ENCODE measurements around the gene PANX1.

PANX1 gene

GRCh38 chr11:94128746-94129511 lies at the start of gene PANX1:
TSS of gene PANX1 (plus strand) at chr11:94128841. CDS start at chr11:94129313, 472 bp downstream.
- Histone ChIP-seq H3K36me3 (ENCODE audit: control insufficient read depth, insufficient read depth, low read length) (no peaks in the 10 kb centered on the region), H3K4me1 (ENCODE audit: control insufficient read depth, insufficient read depth, low read length) (peaks cover 23% of the 10 kb centered on the region), H3K27me3 (ENCODE audit: control insufficient read depth, insufficient read depth, low read length) (no peaks in the 10 kb centered on the region), H3K9me3 (ENCODE audit: control insufficient read depth, low read length) (no peaks in the 10 kb centered on the region), H3K9ac (ENCODE audit: low read length) (peak within 1 kb of the TSS; percentile 81), H3K4me3 (ENCODE audit: low read length) (peak within 1 kb of the TSS; percentile 92)

DNA sequence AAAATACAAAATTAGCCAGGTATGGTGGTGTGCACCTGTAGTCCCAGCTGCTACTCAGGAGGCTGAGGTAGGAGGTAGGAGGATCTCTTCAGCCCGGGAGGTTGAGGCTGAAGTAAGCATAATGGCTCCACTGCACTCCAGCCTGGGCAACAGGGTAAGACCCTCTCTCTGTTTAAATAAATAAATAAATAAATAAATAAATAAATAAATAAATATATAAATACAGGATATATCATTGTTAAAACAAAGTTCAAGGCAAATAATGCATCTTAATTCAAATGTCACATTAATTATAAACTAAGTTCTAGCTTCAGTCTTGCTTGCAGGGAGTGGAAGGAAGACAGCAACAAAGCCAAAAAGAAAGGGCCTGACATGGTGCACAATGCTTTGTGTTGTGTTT lies 44.5 kb upstream of the PANX1 start:
- Histone ChIP-seq H3K4me3 (ENCODE audit: low read length) (no peak overlapping the region), H3K4me1 (ENCODE audit: control insufficient read depth, insufficient read depth, low read length) (no peaks in the 10 kb centered on the region), H3K27me3 (ENCODE audit: control insufficient read depth, insufficient read depth, low read length) (no peaks in the 10 kb centered on the region), H3K9ac (ENCODE audit: low read length) (no peak overlapping the region), H3K36me3 (ENCODE audit: control insufficient read depth, insufficient read depth, low read length) (no peaks in the 10 kb centered on the region), H3K9me3 (ENCODE audit: control insufficient read depth, low read length) (no peaks in the 10 kb centered on the region)

DNA sequence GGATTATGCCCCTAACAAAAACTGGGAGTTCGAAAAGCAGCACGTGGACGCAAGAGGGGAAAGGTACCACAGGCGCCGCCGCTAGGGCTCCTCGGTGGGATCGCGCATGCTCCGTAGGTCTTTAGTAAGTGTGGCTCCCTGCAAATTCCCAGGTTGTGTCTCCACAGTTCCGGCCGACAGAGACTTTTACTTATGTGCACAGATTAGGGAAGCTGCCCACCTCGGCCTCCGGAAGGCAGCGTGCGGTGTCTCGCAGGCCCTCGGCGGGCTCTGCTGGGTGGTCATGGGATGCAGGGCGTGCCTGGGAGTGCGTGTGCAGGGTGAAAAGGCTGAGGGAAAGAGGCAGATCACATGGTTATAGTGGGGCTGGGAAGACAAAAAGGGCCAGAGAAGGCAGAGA lies 39.7 kb upstream of the PANX1 start:
- Histone ChIP-seq H3K4me3 (ENCODE audit: low read length) (no peak overlapping the region), H3K9ac (ENCODE audit: low read length) (no peak overlapping the region), H3K27me3 (ENCODE audit: control insufficient read depth, insufficient read depth, low read length) (no peaks in the 10 kb centered on the region), H3K4me1 (ENCODE audit: control insufficient read depth, insufficient read depth, low read length) (no peaks in the 10 kb centered on the region), H3K9me3 (ENCODE audit: control insufficient read depth, low read length) (no peaks in the 10 kb centered on the region), H3K36me3 (ENCODE audit: control insufficient read depth, insufficient read depth, low read length) (no peaks in the 10 kb centered on the region)

DNA sequence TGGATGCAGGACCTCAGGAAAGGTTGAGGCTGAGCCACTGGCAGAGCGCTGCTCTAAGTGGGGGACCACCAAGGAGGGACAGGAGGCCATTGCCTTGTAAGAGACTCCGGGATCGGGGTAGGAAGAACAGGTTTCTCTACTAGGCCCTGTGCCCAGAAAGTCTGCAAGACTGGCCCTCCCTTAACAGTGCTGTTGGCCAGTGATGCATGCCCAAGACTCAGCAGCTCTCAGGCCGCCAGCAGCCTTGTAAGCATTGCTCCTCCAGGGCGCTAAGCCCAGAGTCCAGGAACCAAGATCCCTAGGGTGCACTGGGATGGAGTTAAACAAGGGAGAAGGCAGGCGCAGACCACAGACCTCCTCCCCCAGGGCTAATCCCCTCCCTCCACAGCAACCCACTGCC lies 39.3 kb upstream of the PANX1 start:
- Histone ChIP-seq H3K36me3 (ENCODE audit: control insufficient read depth, insufficient read depth, low read length) (no peaks in the 10 kb centered on the region), H3K27me3 (ENCODE audit: control insufficient read depth, insufficient read depth, low read length) (no peaks in the 10 kb centered on the region), H3K4me1 (ENCODE audit: control insufficient read depth, insufficient read depth, low read length) (no peaks in the 10 kb centered on the region), H3K9ac (ENCODE audit: low read length) (no peak overlapping the region), H3K4me3 (ENCODE audit: low read length) (no peak overlapping the region), H3K9me3 (ENCODE audit: control insufficient read depth, low read length) (no peaks in the 10 kb centered on the region)

DNA sequence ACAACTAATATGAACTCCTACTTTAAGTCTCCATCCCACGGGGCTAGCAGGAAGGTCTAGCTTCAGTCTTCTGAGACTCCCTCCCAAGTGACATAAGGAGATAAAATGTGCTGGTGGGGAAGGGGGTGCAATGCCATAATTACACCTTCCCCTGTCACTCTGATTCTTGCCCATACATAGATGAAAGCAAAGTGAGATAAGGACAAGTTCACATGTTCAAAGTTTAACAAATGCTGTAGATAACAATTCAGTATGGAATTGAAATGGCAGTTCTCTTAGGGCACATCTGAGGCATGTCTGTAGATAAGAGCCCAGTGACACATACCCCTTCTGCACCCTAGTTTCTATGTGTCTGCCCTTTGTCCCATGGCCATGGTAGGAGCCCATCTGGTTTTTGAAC lies 38.2 kb upstream of the PANX1 start:
- Histone ChIP-seq H3K9ac (ENCODE audit: low read length) (no peak overlapping the region), H3K4me1 (ENCODE audit: control insufficient read depth, insufficient read depth, low read length) (no peaks in the 10 kb centered on the region), H3K4me3 (ENCODE audit: low read length) (no peak overlapping the region), H3K27me3 (ENCODE audit: control insufficient read depth, insufficient read depth, low read length) (no peaks in the 10 kb centered on the region), H3K9me3 (ENCODE audit: control insufficient read depth, low read length) (no peaks in the 10 kb centered on the region), H3K36me3 (ENCODE audit: control insufficient read depth, insufficient read depth, low read length) (no peaks in the 10 kb centered on the region)

- Histone ChIP-seq H3K36me3 (ENCODE audit: control insufficient read depth, insufficient read depth, low read length) (no peaks in the 10 kb centered on the region), H3K9me3 (ENCODE audit: control insufficient read depth, low read length) (no peaks in the 10 kb centered on the region), H3K4me1 (ENCODE audit: control insufficient read depth, insufficient read depth, low read length) (no peaks in the 10 kb centered on the region), H3K27me3 (ENCODE audit: control insufficient read depth, insufficient read depth, low read length) (no peaks in the 10 kb centered on the region), H3K4me3 (ENCODE audit: low read length) (no peak overlapping the region), H3K9ac (ENCODE audit: low read length) (no peak overlapping the region)
Observed at GRCh38 chr11:94091091-94091490, 37.5 kb upstream of the PANX1 start.

- Histone ChIP-seq H3K36me3 (ENCODE audit: control insufficient read depth, insufficient read depth, low read length) (no peaks in the 10 kb centered on the region), H3K4me3 (ENCODE audit: low read length) (no peak overlapping the region), H3K27me3 (ENCODE audit: control insufficient read depth, insufficient read depth, low read length) (no peaks in the 10 kb centered on the region), H3K9me3 (ENCODE audit: control insufficient read depth, low read length) (no peaks in the 10 kb centered on the region), H3K9ac (ENCODE audit: low read length) (no peak overlapping the region), H3K4me1 (ENCODE audit: control insufficient read depth, insufficient read depth, low read length) (no peaks in the 10 kb centered on the region)
Observed at GRCh38 chr11:94100253-94100652, 28.4 kb upstream of the PANX1 start.

DNA sequence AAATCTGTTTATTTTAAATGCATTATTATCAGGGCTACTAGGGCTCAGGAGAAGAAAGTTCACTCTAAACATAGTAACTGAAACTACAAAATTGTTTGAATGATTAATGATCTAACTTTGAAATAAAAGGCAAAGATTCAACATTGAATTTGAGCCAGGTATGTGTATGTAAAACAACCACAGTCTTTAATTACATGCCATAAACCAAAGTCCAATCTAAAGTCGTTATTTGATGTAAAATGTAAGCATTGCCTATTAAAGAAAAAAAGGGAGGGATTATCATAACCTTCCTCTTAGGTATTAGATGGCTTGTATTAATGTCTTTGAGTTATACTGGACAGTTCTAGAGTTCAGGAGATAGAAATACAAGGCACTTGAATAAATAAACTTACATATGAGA lies 25.2 kb upstream of the PANX1 start:
- Histone ChIP-seq H3K4me3 (ENCODE audit: low read length) (no peak overlapping the region), H3K27me3 (ENCODE audit: control insufficient read depth, insufficient read depth, low read length) (no peaks in the 10 kb centered on the region), H3K36me3 (ENCODE audit: control insufficient read depth, insufficient read depth, low read length) (no peaks in the 10 kb centered on the region)

DNA sequence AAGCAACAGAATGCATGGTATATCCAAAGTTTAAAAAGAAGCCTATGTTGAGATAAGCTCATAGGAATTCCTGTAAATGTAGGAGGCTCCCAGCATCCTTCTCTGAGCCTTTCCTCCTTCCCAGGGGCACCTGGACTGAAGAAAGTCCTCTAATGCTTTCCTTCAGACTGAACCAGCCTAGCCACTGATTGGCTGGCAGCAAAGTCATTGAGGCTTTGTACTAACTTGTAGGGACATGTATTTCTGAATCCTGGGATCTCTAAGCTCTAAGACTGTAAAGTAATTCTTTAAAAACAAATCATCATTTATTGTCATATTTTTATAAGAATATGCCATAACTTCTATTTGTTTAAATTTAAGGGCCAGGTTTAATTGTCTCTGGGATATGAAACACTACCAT lies 23.9 kb upstream of the PANX1 start:
- no peaks in the 10 kb centered on the region for H3K27me3 ChIP-seq (ENCODE audit: control insufficient read depth, insufficient read depth, low read length)
- no peaks in the 10 kb centered on the region for H3K36me3 ChIP-seq (ENCODE audit: control insufficient read depth, insufficient read depth, low read length)
- no peak overlapping the region for H3K9ac ChIP-seq (ENCODE audit: low read length)
- H3K4me1 ChIP-seq (ENCODE audit: control insufficient read depth, insufficient read depth, low read length) = no peaks in the 10 kb centered on the region
- H3K4me3 ChIP-seq (ENCODE audit: low read length) = no peak overlapping the region
- H3K9me3 ChIP-seq (ENCODE audit: control insufficient read depth, low read length) = no peaks in the 10 kb centered on the region

More for the DNA sequence above, 25.2 kb upstream of the PANX1 start:
- Histone ChIP-seq H3K9me3 (ENCODE audit: control insufficient read depth, low read length) (no peaks in the 10 kb centered on the region), H3K9ac (ENCODE audit: low read length) (no peak overlapping the region), H3K4me1 (ENCODE audit: control insufficient read depth, insufficient read depth, low read length) (no peaks in the 10 kb centered on the region)

DNA sequence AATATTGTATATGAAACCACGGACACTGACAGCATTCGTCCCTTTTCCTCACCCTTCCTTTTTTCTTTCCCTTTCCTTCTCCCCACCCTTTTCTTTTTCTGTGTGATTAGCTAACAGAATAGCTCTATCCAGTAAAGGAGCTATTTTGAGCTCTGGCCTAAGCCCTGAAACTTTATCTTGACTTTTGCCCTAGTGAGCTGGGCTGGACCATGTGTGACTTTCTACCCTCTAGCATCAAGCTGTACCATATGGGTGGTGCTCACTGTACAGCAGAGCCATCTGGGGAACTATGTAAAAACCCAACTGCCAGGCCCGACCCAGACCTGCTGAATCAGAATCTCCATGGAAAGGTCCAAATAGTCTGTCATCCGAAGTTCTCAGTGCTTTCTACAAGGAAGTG lies 21.9 kb upstream of the PANX1 start:
- Histone ChIP-seq H3K4me1 (ENCODE audit: control insufficient read depth, insufficient read depth, low read length) (no peaks in the 10 kb centered on the region), H3K4me3 (ENCODE audit: low read length) (no peak overlapping the region), H3K27me3 (ENCODE audit: control insufficient read depth, insufficient read depth, low read length) (no peaks in the 10 kb centered on the region), H3K9me3 (ENCODE audit: control insufficient read depth, low read length) (no peaks in the 10 kb centered on the region), H3K36me3 (ENCODE audit: control insufficient read depth, insufficient read depth, low read length) (no peaks in the 10 kb centered on the region), H3K9ac (ENCODE audit: low read length) (no peak overlapping the region)

GRCh38 chr11:94107363-94107762 lies 21.3 kb upstream of the PANX1 start:
- no peaks in the 10 kb centered on the region for H3K4me1 ChIP-seq (ENCODE audit: control insufficient read depth, insufficient read depth, low read length)
- H3K36me3 ChIP-seq (ENCODE audit: control insufficient read depth, insufficient read depth, low read length) = no peaks in the 10 kb centered on the region
- no peak overlapping the region for H3K4me3 ChIP-seq (ENCODE audit: low read length)
- H3K9me3 ChIP-seq (ENCODE audit: control insufficient read depth, low read length) = no peaks in the 10 kb centered on the region
- no peaks in the 10 kb centered on the region for H3K27me3 ChIP-seq (ENCODE audit: control insufficient read depth, insufficient read depth, low read length)
- no peak overlapping the region for H3K9ac ChIP-seq (ENCODE audit: low read length)

GRCh38 chr11:94111241-94111640 lies 17.4 kb upstream of the PANX1 start:
- H3K36me3 ChIP-seq (ENCODE audit: control insufficient read depth, insufficient read depth, low read length) = no peaks in the 10 kb centered on the region
- no peak overlapping the region for H3K9ac ChIP-seq (ENCODE audit: low read length)

GRCh38 chr11:94111660-94112059 lies 17.0 kb upstream of the PANX1 start:
- Histone ChIP-seq H3K27me3 (ENCODE audit: control insufficient read depth, insufficient read depth, low read length) (no peaks in the 10 kb centered on the region), H3K4me1 (ENCODE audit: control insufficient read depth, insufficient read depth, low read length) (peaks cover 7% of the 10 kb centered on the region), H3K4me3 (ENCODE audit: low read length) (no peak overlapping the region), H3K36me3 (ENCODE audit: control insufficient read depth, insufficient read depth, low read length) (no peaks in the 10 kb centered on the region), H3K9ac (ENCODE audit: low read length) (no peak overlapping the region), H3K9me3 (ENCODE audit: control insufficient read depth, low read length) (no peaks in the 10 kb centered on the region)

More at GRCh38 chr11:94111241-94111640, 17.4 kb upstream of the PANX1 start:
- Histone ChIP-seq H3K4me1 (ENCODE audit: control insufficient read depth, insufficient read depth, low read length) (peaks cover 4% of the 10 kb centered on the region), H3K4me3 (ENCODE audit: low read length) (no peak overlapping the region), H3K9me3 (ENCODE audit: control insufficient read depth, low read length) (no peaks in the 10 kb centered on the region), H3K27me3 (ENCODE audit: control insufficient read depth, insufficient read depth, low read length) (no peaks in the 10 kb centered on the region)
